HTERT RPE-1 (cell line): ENCODE results near the gene KCTD19.
"Not testable (repeated sequence)": the region's sequence is repeated elsewhere in the genome, so short reads cannot be mapped to it uniquely, and the experiment has no call there.

Experiments used
- in situ Hi-C: fragments of 300-500 bp; cut with MboI; formaldehyde crosslinking; loops from 4 replicates; pipeline ENCODE4 v1.14.3; 2020; ENCODE audit warnings: low sequenced_read_pairs

Gene KCTD19

GRCh38 chr16:67326472-67327309 lies at the start of gene KCTD19, which contains the start of gene LRRC36:
Gene KCTD19, minus strand, starts transcription at chr16:67326741. Its CDS starts 34 bp downstream, at chr16:67326707.
Gene LRRC36, plus strand, starts transcription at chr16:67326815. Its CDS starts 48 bp downstream, at chr16:67326863.
- in situ Hi-C loops: no loop called here

- in situ Hi-C loops: not testable (repeated sequence)
These were observed 49.5 kb upstream of the KCTD19 start for GRCh38 chr16:67376012-67376411.

- in situ Hi-C loops: no loop called here
These were observed 46.1 kb upstream of the KCTD19 start for GRCh38 chr16:67372664-67373063.

- in situ Hi-C loops: no loop called here
These were observed 44.1 kb upstream of the KCTD19 start for GRCh38 chr16:67370661-67371060.

- in situ Hi-C loops: no loop called here
These were observed 38.2 kb upstream of the KCTD19 start for GRCh38 chr16:67364600-67365235.

- in situ Hi-C loops: no loop called here
These were observed 34.5 kb upstream of the KCTD19 start for GRCh38 chr16:67361038-67361437.

GRCh38 chr16:67359540-67360269 lies 33.2 kb upstream of the KCTD19 start:
- in situ Hi-C loops: not testable (repeated sequence)

- in situ Hi-C loops: no loop called here
These were observed 31.0 kb upstream of the KCTD19 start for GRCh38 chr16:67357561-67357960.

- in situ Hi-C loops: no loop called here
These were observed 29.9 kb upstream of the KCTD19 start for GRCh38 chr16:67356396-67356795.

- in situ Hi-C loops: not testable (repeated sequence)
These were observed 25.9 kb upstream of the KCTD19 start for GRCh38 chr16:67352463-67352862.

GRCh38 chr16:67350324-67350723 lies 23.8 kb upstream of the KCTD19 start:
- in situ Hi-C loops: no loop called here

- in situ Hi-C loops: no loop called here
These were observed 22.6 kb upstream of the KCTD19 start for GRCh38 chr16:67349172-67349571.

GRCh38 chr16:67346341-67346740 lies 19.8 kb upstream of the KCTD19 start:
- in situ Hi-C loops: no loop called here

GRCh38 chr16:67345401-67345800 lies 18.9 kb upstream of the KCTD19 start:
- in situ Hi-C loops: no loop called here

- in situ Hi-C loops: no loop called here
These were observed 16.1 kb upstream of the KCTD19 start for GRCh38 chr16:67342616-67343015.

GRCh38 chr16:67341250-67341649 lies 14.7 kb upstream of the KCTD19 start:
- in situ Hi-C loops: no loop called here

- in situ Hi-C loops: no loop called here
These were observed 12.9 kb upstream of the KCTD19 start for GRCh38 chr16:67339453-67339852.

GRCh38 chr16:67336648-67337047 lies 10.1 kb upstream of the KCTD19 start:
- in situ Hi-C loops: no loop called here

GRCh38 chr16:67336116-67336515 lies 9.6 kb upstream of the KCTD19 start:
- in situ Hi-C loops: no loop called here

GRCh38 chr16:67333315-67333714 lies 6.8 kb upstream of the KCTD19 start:
- in situ Hi-C loops: no loop called here

GRCh38 chr16:67329901-67330300 lies 3.4 kb upstream of the KCTD19 start:
- in situ Hi-C loops: no loop called here
